ENCODE data around the gene DOCK1. TPM values are rescaled to one million over a fixed set of nuclear protein-coding genes. Genes with fewer than 3 reads are reported as not detected.

The DOCK1 gene
- total RNA-seq, 2 donors from 2014 or later: 72.4 to 89.3 TPM

- Mint-ChIP-seq H3K36me3 (ENCODE audit: low read depth) (peaks cover 20% of the 10 kb centered on the region), H3K27ac (no peak overlapping the region), H3K4me1 (no peaks in the 10 kb centered on the region), H3K9me3 (no peaks in the 10 kb centered on the region), H3K27me3 (ENCODE audit: insufficient read depth) (no peaks in the 10 kb centered on the region), H3K4me3 (no peak overlapping the region)
- Histone ChIP-seq H3K4me3 (ENCODE audit: low read length) (no peak overlapping the region), H3K27ac (ENCODE audit: low read depth, low read length) (no peak overlapping the region), H3K9me3 (ENCODE audit: control insufficient read depth, low read length) (no peaks in the 10 kb centered on the region), H3K36me3 (ENCODE audit: control insufficient read depth, insufficient read depth, low read length) (peaks cover 6% of the 10 kb centered on the region), H3K27me3 (ENCODE audit: control insufficient read depth, insufficient read depth, low read length, poor library complexity, severe bottlenecking) (no peaks in the 10 kb centered on the region), H3K4me1 (ENCODE audit: control insufficient read depth, insufficient read depth, low read length) (no peaks in the 10 kb centered on the region), H3K9ac (ENCODE audit: extremely low read depth, low read length, poor library complexity, severe bottlenecking) (no peak overlapping the region)
- 89 to 96% methylated on average over 4 to 6 of the region's 6 CpGs for WGBS, 2 experiments (ENCODE audit: insufficient coverage in 1 of 2, insufficient read length in 1 of 2)
- no peak for DNase-seq
- no peak for TF ChIP-seq CTCF (conservative IDR thresholded peaks at IDR 0.05)
Observed at GRCh38 chr10:127142136-127142535, 236.9 kb downstream of the DOCK1 start.

- Histone ChIP-seq H3K4me1 (ENCODE audit: control insufficient read depth, insufficient read depth, low read length) (no peaks in the 10 kb centered on the region), H3K36me3 (ENCODE audit: control insufficient read depth, insufficient read depth, low read length) (peaks cover 6% of the 10 kb centered on the region), H3K9me3 (ENCODE audit: control insufficient read depth, low read length) (no peaks in the 10 kb centered on the region), H3K9ac (ENCODE audit: extremely low read depth, low read length, poor library complexity, severe bottlenecking) (no peak overlapping the region), H3K27ac (ENCODE audit: low read depth, low read length) (no peak overlapping the region), H3K27me3 (ENCODE audit: control insufficient read depth, insufficient read depth, low read length, poor library complexity, severe bottlenecking) (no peaks in the 10 kb centered on the region), H3K4me3 (ENCODE audit: low read length) (no peak overlapping the region)
- no peaks in the 10 kb centered on the region for H3K9me3 Mint-ChIP-seq
- H3K36me3 Mint-ChIP-seq (ENCODE audit: low read depth): peaks cover 18% of the 10 kb centered on the region
- no peak overlapping the region for H3K4me3 Mint-ChIP-seq
- H3K4me1 Mint-ChIP-seq: no peaks in the 10 kb centered on the region
- TF ChIP-seq CTCF (conservative IDR thresholded peaks at IDR 0.05): no peak
- no peak for DNase-seq
- no peaks in the 10 kb centered on the region for H3K27me3 Mint-ChIP-seq (ENCODE audit: insufficient read depth)
- WGBS, 2 experiments (ENCODE audit: insufficient coverage in 1 of 2, insufficient read length in 1 of 2): 94 to 96% methylated on average over 4 to 5 of the region's 5 CpGs
- no peak overlapping the region for H3K27ac Mint-ChIP-seq
Observed at GRCh38 chr10:127142856-127143255, 237.6 kb downstream of the DOCK1 start.

- Mint-ChIP-seq H3K27ac (no peak overlapping the region), H3K4me3 (no peak overlapping the region), H3K9me3 (no peaks in the 10 kb centered on the region), H3K4me1 (no peaks in the 10 kb centered on the region), H3K27me3 (ENCODE audit: insufficient read depth) (no peaks in the 10 kb centered on the region), H3K36me3 (ENCODE audit: low read depth) (peaks cover 9% of the 10 kb centered on the region)
- WGBS, 2 experiments (ENCODE audit: insufficient coverage in 1 of 2, insufficient read length in 1 of 2): 92 to 97% methylated on average over 3 to 6 of the region's 6 CpGs
- Histone ChIP-seq H3K36me3 (ENCODE audit: control insufficient read depth, insufficient read depth, low read length) (no peaks in the 10 kb centered on the region), H3K4me3 (ENCODE audit: low read length) (no peak overlapping the region), H3K4me1 (ENCODE audit: control insufficient read depth, insufficient read depth, low read length) (no peaks in the 10 kb centered on the region), H3K9ac (ENCODE audit: extremely low read depth, low read length, poor library complexity, severe bottlenecking) (no peak overlapping the region), H3K27ac (ENCODE audit: low read depth, low read length) (no peak overlapping the region), H3K9me3 (ENCODE audit: control insufficient read depth, low read length) (no peaks in the 10 kb centered on the region), H3K27me3 (ENCODE audit: control insufficient read depth, insufficient read depth, low read length, poor library complexity, severe bottlenecking) (no peaks in the 10 kb centered on the region)
- no peak for DNase-seq
- TF ChIP-seq CTCF (conservative IDR thresholded peaks at IDR 0.05): no peak
Observed at GRCh38 chr10:127145173-127145572, 239.9 kb downstream of the DOCK1 start.

All from endodermal cell (in vitro differentiated cells).